ENCODE measurements around the gene SH3RF2.

DNA sequence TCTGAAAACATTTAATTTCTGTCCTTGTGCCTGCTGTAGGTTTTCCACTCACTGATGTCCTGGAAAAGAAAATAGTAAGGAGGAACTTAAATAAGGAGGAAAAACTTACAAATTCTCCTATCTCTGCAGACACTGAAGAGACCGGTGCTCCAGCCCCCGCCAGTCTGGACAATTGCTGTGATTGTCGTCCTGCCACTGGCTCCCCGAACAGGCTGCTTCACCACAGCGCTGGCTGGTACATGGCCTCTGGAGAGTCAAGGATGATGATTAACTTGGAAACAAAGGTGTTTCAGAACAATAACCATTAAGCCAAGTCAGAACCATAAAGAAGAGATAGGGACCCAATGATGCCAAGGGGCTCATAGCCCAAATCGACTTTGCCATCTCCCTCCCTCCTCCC lies 161.7 kb downstream of the SH3RF2 start:
- TF ChIP-seq EZH2 (IDR thresholded peaks at IDR 0.05; ENCODE audit: borderline replicate concordance, low read depth, low read length, severe bottlenecking) = no peak
- TF ChIP-seq, protein P1, sequence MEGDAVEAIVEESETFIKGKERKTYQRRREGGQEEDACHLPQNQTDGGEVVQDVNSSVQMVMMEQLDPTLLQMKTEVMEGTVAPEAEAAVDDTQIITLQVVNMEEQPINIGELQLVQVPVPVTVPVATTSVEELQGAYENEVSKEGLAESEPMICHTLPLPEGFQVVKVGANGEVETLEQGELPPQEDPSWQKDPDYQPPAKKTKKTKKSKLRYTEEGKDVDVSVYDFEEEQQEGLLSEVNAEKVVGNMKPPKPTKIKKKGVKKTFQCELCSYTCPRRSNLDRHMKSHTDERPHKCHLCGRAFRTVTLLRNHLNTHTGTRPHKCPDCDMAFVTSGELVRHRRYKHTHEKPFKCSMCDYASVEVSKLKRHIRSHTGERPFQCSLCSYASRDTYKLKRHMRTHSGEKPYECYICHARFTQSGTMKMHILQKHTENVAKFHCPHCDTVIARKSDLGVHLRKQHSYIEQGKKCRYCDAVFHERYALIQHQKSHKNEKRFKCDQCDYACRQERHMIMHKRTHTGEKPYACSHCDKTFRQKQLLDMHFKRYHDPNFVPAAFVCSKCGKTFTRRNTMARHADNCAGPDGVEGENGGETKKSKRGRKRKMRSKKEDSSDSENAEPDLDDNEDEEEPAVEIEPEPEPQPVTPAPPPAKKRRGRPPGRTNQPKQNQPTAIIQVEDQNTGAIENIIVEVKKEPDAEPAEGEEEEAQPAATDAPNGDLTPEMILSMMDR (IDR thresholded peaks at IDR 0.05; ENCODE audit: borderline replicate concordance, extremely low read depth, low read length, poor library complexity, severe bottlenecking) = no peak

All from DND-41 (cell line).